Bronchial epithelial cell (primary cell): ENCODE data around the gene PCP2. TPM values are rescaled to one million over a fixed set of nuclear protein-coding genes. Genes with fewer than 3 reads are reported as not detected.
"Not testable (repeated sequence)": the region's sequence is repeated elsewhere in the genome, so short reads cannot be mapped to it uniquely, and the experiment has no call there.

Experiments
- DNase-seq: peaks from one replicate; pipeline ENCODE4 v3.0.0-alpha.2; 2010; ENCODE audit warnings: low read depth
- FAIRE-seq: peaks from 2 replicates; lab custom pipeline; 2011; peaks lifted over from hg19 to GRCh38; lab: Jason Lieb, UNC
- H3K27me3 ChIP-seq: 2 replicates; pipeline ENCODE4 v1.5.1; 2011; ENCODE audit warnings: low read length; ENCODE audit not compliant: control insufficient read depth, insufficient read depth
- H3K36me3 ChIP-seq: 2 replicates; pipeline ENCODE4 v1.5.1; 2011; ENCODE audit warnings: low read length; ENCODE audit not compliant: control insufficient read depth, insufficient read depth
- H3K4me3 ChIP-seq: 2 replicates; pipeline ENCODE4 v1.5.1; 2011; ENCODE audit warnings: mild to moderate bottlenecking, low read depth, low read length, control low read depth
- total RNA-seq: library from RNA; depleted of rRNA; stranded (reverse); fragments of >200 nt; gene quantifications from 2 replicates; pipeline ENCODE4 v1.2.1, GENCODE V29; 2014
- TF ChIP-seq, protein P1 (sequence below): IDR thresholded peaks from 2 replicates; pipeline ENCODE4 v1.5.1; 2011; ENCODE audit warnings: mild to moderate bottlenecking, moderate library complexity, low read length, control low read depth, inconsistent platforms; ENCODE audit not compliant: insufficient read depth, severe bottlenecking

Gene PCP2
- total RNA-seq, 1 donor from 2014 or later = not detected

DNA sequence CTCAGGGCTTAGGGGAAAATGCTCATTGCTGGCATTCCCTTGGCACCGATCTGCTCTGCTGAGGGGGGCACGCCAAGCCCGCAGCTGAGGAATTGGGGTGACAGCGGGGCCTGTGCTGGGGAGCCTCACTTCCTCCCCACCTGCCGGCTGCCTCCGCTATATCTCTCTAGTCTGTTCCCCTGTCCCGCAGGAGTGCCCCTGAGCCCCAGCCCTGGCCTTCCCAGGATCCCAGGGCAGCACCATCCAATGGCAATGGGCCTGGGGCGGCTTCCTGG lies 12.8 kb upstream of the PCP2 start:
- FAIRE-seq = no peak
- DNase-seq = no peak
- TF ChIP-seq, protein P1, sequence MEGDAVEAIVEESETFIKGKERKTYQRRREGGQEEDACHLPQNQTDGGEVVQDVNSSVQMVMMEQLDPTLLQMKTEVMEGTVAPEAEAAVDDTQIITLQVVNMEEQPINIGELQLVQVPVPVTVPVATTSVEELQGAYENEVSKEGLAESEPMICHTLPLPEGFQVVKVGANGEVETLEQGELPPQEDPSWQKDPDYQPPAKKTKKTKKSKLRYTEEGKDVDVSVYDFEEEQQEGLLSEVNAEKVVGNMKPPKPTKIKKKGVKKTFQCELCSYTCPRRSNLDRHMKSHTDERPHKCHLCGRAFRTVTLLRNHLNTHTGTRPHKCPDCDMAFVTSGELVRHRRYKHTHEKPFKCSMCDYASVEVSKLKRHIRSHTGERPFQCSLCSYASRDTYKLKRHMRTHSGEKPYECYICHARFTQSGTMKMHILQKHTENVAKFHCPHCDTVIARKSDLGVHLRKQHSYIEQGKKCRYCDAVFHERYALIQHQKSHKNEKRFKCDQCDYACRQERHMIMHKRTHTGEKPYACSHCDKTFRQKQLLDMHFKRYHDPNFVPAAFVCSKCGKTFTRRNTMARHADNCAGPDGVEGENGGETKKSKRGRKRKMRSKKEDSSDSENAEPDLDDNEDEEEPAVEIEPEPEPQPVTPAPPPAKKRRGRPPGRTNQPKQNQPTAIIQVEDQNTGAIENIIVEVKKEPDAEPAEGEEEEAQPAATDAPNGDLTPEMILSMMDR = no peak
- Histone ChIP-seq H3K4me3 (no peak overlapping the region), H3K36me3 (peaks cover 13% of the 10 kb centered on the region), H3K27me3 (no peaks in the 10 kb centered on the region)

DNA sequence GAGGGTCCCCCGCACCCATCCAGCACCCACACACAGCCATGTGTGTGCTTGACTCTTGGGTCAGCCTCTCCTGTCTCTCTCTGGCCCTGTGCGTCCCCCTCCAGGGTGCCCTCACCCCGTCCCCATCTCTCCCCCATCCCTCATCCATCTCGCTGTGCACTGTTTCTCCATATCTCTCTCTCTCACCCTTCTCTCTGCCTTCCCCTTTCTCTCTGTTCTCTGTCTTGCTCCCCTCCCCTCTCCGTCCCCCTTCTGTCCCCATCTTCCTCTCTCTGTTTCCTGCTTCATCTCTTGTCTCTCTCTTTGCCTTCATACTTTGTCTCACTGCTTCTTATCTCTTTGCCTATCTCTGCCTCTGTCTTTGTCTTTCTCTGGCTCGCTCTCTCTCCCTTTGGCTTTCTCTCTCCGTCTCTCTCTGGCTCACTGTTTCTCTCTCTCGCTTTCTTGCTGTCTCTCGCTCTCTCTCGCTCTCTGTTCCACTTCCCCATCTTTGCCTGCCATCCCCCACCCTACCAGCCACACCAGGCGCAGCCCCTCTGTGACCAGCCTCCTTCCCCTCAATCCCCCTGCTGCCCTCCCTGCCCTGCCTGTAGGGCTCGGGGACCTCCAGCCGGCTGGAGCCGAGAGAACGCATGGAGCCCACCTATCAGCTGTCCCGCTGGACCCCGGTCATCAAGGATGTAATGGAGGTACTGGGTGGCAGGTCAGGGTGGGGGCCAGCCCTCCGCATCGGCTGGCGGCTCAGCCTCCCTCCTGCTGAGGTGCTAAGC lies 12.3 kb upstream of the PCP2 start:
- H3K27me3 ChIP-seq = no peaks in the 10 kb centered on the region
- DNase-seq (no peak), FAIRE-seq (no peak)
- peaks cover 13% of the 10 kb centered on the region for H3K36me3 ChIP-seq
- no peak overlapping the region for H3K4me3 ChIP-seq
- TF ChIP-seq, protein P1 = no peak

DNA sequence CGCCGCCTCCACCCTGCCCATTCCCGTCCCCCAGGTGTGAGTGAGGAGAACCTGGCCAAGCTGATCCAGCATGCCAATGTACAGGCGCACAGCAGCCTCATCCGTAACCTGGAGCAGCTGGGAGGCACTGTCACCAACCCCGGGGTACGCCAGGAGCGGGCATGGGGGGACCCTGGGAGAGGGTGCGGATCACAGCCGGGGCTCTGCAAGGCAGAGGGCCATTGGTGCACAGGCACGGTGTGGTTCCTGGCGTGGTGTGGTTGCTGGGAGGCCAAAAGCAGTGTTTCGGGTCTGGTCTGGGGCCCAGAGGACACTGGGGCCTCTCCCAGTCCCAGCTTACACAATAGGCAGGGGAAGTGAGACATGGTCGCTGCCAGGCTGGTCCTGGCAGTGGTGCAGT lies 11.6 kb upstream of the PCP2 start:
- H3K27me3 ChIP-seq = no peaks in the 10 kb centered on the region
- TF ChIP-seq, protein P1 = no peak
- H3K4me3 ChIP-seq = no peak overlapping the region
- no peak for DNase-seq
- FAIRE-seq = no peak
- H3K36me3 ChIP-seq = peaks cover 13% of the 10 kb centered on the region

DNA sequence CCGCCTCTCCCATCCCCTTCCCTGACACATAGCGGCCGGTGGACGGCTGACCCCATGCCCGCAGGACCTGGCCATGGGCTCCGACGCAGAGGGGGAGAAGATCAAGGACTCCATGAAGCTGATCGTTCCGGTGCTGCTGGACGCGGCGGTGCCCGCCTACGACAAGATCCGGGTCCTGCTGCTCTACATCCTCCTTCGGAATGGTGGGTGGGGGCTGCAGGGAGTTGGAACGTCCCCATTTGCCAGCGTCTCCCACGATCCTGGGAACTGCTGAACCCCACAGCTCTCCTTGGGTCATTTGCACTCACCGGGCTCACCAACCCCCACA lies 11.0 kb upstream of the PCP2 start:
- Histone ChIP-seq H3K27me3 (no peaks in the 10 kb centered on the region), H3K4me3 (no peak overlapping the region), H3K36me3 (peaks cover 16% of the 10 kb centered on the region)
- TF ChIP-seq, protein P1 = no peak
- DNase-seq (no peak), FAIRE-seq (no peak)

DNA sequence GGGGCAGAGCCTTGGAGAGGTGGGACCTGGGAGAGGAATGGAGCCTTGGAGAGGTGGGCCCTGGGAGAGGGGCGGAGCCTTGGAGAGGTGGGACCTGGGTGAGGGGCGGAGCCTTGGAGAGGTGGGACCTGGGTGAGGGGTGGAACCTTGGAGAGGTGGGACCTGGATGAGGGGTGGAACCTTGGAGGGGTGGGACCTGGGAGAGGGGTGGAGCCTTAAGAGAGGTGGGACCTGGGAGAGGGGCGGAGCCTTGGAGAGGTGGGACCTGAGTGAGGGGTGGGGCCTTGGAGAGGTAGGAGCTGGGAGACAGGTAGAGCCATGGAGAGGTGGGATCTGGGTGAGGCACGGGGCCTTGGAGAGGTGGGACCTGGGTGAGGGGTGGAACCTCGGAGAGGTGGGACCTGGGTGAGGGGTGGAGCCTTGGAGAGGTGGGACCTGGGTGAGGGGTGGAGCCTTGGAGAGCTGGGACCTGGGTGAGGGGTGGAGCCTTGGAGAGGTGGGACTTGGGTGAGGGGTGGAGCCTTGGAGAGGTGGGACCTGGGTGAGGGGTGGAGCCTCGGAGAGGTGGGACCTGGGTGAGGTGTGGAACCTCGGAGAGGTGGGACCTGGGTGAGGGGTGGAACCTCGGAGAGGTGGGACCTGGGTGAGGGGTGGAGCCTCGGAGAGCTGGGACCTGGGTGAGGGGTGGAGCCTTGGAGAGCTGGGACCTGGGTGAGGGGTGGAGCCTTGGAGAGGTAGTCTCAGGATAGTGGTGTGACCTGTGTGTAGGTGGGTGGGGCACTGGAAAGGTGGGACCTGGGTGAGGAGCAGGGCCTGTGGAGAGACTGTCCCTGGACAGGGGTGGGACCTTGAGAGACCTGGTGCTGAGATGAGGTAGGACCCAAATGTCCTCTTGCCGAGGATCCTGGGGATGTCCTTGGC lies 10.4 kb upstream of the PCP2 start:
- H3K27me3 ChIP-seq, H3K4me3 ChIP-seq, FAIRE-seq: not testable (repeated sequence)
- peaks cover 17% of the 10 kb centered on the region for H3K36me3 ChIP-seq
- DNase-seq = peak; percentile 50

DNA sequence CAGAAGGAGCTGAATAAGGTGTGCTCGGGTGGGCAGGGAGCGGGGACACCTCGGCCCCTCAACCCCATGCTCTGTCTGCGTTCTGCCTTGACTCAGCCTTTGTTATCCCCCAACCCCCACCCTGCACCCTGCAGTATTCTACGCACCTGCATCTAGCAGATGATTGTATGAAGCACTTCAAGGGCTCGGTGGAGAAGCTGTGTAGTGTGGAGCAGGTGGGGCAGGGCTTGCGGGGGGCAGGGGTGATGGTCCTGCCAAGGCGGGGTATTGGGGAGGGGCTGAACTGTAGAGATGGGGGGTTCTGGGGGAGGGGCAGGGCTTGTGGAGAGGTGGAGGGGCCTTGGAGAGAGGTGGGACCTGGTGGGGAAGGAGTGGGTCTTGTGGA lies 9.5 kb upstream of the PCP2 start:
- H3K27me3 ChIP-seq = no peaks in the 10 kb centered on the region
- DNase-seq (no peak), FAIRE-seq (no peak)
- no peak overlapping the region for H3K4me3 ChIP-seq
- peaks cover 17% of the 10 kb centered on the region for H3K36me3 ChIP-seq
- TF ChIP-seq, protein P1 = no peak
